ENCODE data around the gene ZDHHC8. TPM values are rescaled to one million over a fixed set of nuclear protein-coding genes. Genes with fewer than 3 reads are reported as not detected.

ZDHHC8 gene
- total and polyA plus RNA-seq, 12 donors: 23.2 to 51.7 (median 37.5) TPM

GRCh38 chr22:20142711-20143621, 11.4 kb downstream of the ZDHHC8 start:
- 95 to 96% methylated on average over 63 to 65 of the region's 65 CpGs for WGBS, 2 donors
- peaks cover 0 to 60% (median 7%) of the 10 kb centered on the region in 9 donors for H3K36me3 ChIP-seq

GRCh38 chr22:20143883-20144665, 12.5 kb downstream of the ZDHHC8 start:
- Histone ChIP-seq H3K4me1 (peaks cover 0 to under 1% (median 0%) of the 10 kb centered on the region in 9 donors), H3K27me3 (no peaks in the 10 kb centered on the region), H3K36me3 (peaks cover 0 to 60% (median 7%) of the 10 kb centered on the region in 9 donors), H3K27ac (no peak overlapping the region), H3K9me3 (no peaks in the 10 kb centered on the region), H3K4me3 (no peak overlapping the region)
- no peak for DNase-seq
- 87 to 88% methylated on average over 19 of the region's 19 CpGs for whole genome bisulfite sequencing, 2 donors
- no peak for ATAC-seq
- no peak for TF ChIP-seq CTCF (IDR thresholded peaks at IDR 0.05)
- intact Hi-C loops (cut with DNase I): no loop called here

More at GRCh38 chr22:20142711-20143621, 11.4 kb downstream of the ZDHHC8 start:
- ATAC-seq (no peak), DNase-seq (no peak)
- intact Hi-C loops (cut with DNase I): no loop called here
- Histone ChIP-seq H3K4me1 (peaks cover 8 to 11% (median 9%) of the 10 kb centered on the region in 9 donors), H3K27ac (no peak overlapping the region), H3K4me3 (no peak overlapping the region), H3K9me3 (no peaks in the 10 kb centered on the region), H3K27me3 (no peaks in the 10 kb centered on the region)
- TF ChIP-seq CTCF (IDR thresholded peaks at IDR 0.05): no peak

GRCh38 chr22:20145206-20145831, 13.7 kb downstream of the ZDHHC8 start:
- Histone ChIP-seq H3K27me3 (no peaks in the 10 kb centered on the region), H3K4me1 (no peaks in the 10 kb centered on the region), H3K9me3 (no peaks in the 10 kb centered on the region), H3K27ac (no peak overlapping the region), H3K4me3 (no peak overlapping the region), H3K36me3 (peaks cover 0 to 52% (median 5%) of the 10 kb centered on the region in 9 donors)
- TF ChIP-seq CTCF (IDR thresholded peaks at IDR 0.05): no peak
- ATAC-seq (no peak), DNase-seq (no peak)
- 92 to 94% methylated on average over 22 of the region's 22 CpGs for WGBS, 2 donors
- intact Hi-C loops (cut with DNase I): no loop called here

GRCh38 chr22:20145832-20146223, 14.2 kb downstream of the ZDHHC8 start:
- 90 to 91% methylated on average over 21 of the region's 21 CpGs for whole genome bisulfite sequencing, 2 donors
- no peaks in the 10 kb centered on the region for H3K9me3 ChIP-seq
- peaks cover 0 to 50% (median under 1%) of the 10 kb centered on the region in 9 donors for H3K36me3 ChIP-seq
- H3K27me3 ChIP-seq: no peaks in the 10 kb centered on the region
- no peak for ATAC-seq
- no peak for DNase-seq
- no peaks in the 10 kb centered on the region for H3K4me1 ChIP-seq
- no peak for TF ChIP-seq CTCF (IDR thresholded peaks at IDR 0.05)
- intact Hi-C loops (cut with DNase I): no loop called here
- H3K4me3 ChIP-seq: no peak overlapping the region
- H3K27ac ChIP-seq: no peak overlapping the region
